GM23338 (cell line): ENCODE results near the gene FOLR1.

ENCODE experiments used
- CTCF ChIP-seq, 2 experiments: fragments of 200-600 bp in 1 of 2; sonication (generic) in 1 of 2; conservative IDR thresholded peaks; 2 replicates each; pipeline versions ENCODE4 v1.5.1 to v1.6.1; 2016 to 2017; ENCODE audit warnings: antibody characterized with exemption in 2 of 2, low read depth in 2 of 2, mild to moderate bottlenecking in 2 of 2, moderate library complexity in 1 of 2
- EZH2 ChIP-seq: fragments of 200-600 bp; sonication (generic); IDR thresholded peaks from one replicate; pipeline ENCODE4 v1.8.0; 2017; ENCODE audit warnings: antibody characterized with exemption, mild to moderate bottlenecking, low read depth; ENCODE audit not compliant: unreplicated experiment
- EZH2phosphoT487 ChIP-seq: fragments of 200-600 bp; sonication (generic); IDR thresholded peaks from one replicate; pipeline ENCODE4 v1.8.1; 2018; ENCODE audit warnings: antibody characterized with exemption; ENCODE audit not compliant: unreplicated experiment
- POLR2AphosphoS5 ChIP-seq: IDR thresholded peaks from 2 replicates; pipeline ENCODE4 v1.6.1; 2016; ENCODE audit warnings: antibody characterized with exemption, low read depth
- REST ChIP-seq: IDR thresholded peaks from one replicate; pipeline ENCODE4 v1.6.1; 2018; ENCODE audit warnings: antibody characterized with exemption; ENCODE audit not compliant: unreplicated experiment
- ZNF462 ChIP-seq: fragments of 250-450 bp; sonication (Bioruptor Pico); IDR thresholded peaks from 2 replicates; pipeline ENCODE4 v1.5.0; 2020; ENCODE audit warnings: mild to moderate bottlenecking, moderate library complexity

GRCh38 chr11:72228844-72229231 is 36.9 kb downstream of the FOLR1 start:
- no peak for TF ChIP-seq CTCF (conservative IDR thresholded peaks at IDR 0.05; ENCODE audit: low read depth in 2 of 2)
- TF ChIP-seq REST: no peak
- no peak for TF ChIP-seq EZH2
- TF ChIP-seq EZH2phosphoT487: no peak
- no peak for TF ChIP-seq POLR2AphosphoS5
- no peak for TF ChIP-seq ZNF462 (CRISPR knock-in tag)
